Hepatocyte (in vitro differentiated cells): Measurements from ENCODE around the gene MRPL36. TPM values are rescaled to one million over a fixed set of nuclear protein-coding genes. Genes with fewer than 3 reads are reported as not detected.

Source experiments
- DNase-seq: peaks from one replicate; pipeline ENCODE4 v3.0.0-alpha.2; 2016; ENCODE audit warnings: low spot score
- H2AFZ ChIP-seq: fragments of 200-600 bp; sonication (generic); 2 replicates; pipeline ENCODE4 v1.6.0; 2016; ENCODE audit warnings: antibody characterized with exemption, mild to moderate bottlenecking
- H3K27ac ChIP-seq: fragments of 200-600 bp; sonication (generic); 2 replicates; pipeline ENCODE4 v1.5.1; 2016; ENCODE audit warnings: mild to moderate bottlenecking
- H3K27me3 ChIP-seq: fragments of 200-600 bp; sonication (generic); 2 replicates; pipeline ENCODE4 v1.6.1; 2016
- H3K36me3 ChIP-seq: fragments of 200-600 bp; sonication (generic); replicated peaks from 2 replicates; pipeline ENCODE4 v1.5.1; 2016; ENCODE audit warnings: low read depth; ENCODE audit not compliant: insufficient read depth
- H3K4me1 ChIP-seq: fragments of 200-600 bp; sonication (generic); 2 replicates; pipeline ENCODE4 v1.5.1; 2016; ENCODE audit warnings: mild to moderate bottlenecking, moderate library complexity; ENCODE audit not compliant: insufficient read depth
- H3K4me2 ChIP-seq: fragments of 200-600 bp; sonication (generic); 2 replicates; pipeline ENCODE4 v1.6.0; 2016
- H3K4me3 ChIP-seq: fragments of 200-600 bp; sonication (generic); 2 replicates; pipeline ENCODE4 v1.5.1; 2016; ENCODE audit warnings: mild to moderate bottlenecking
- H3K79me2 ChIP-seq: fragments of 200-600 bp; sonication (generic); 2 replicates; pipeline ENCODE4 v1.6.0; 2017; ENCODE audit warnings: mild to moderate bottlenecking
- H3K9me2 ChIP-seq: fragments of 200-600 bp; sonication (generic); replicated peaks from 2 replicates; pipeline ENCODE4 v1.6.0; 2017; ENCODE audit warnings: mild to moderate bottlenecking; ENCODE audit not compliant: insufficient read depth
- H3K9me3 ChIP-seq: fragments of 200-600 bp; sonication (generic); 2 replicates; pipeline ENCODE4 v1.5.1; 2016; ENCODE audit warnings: low read depth, mild to moderate bottlenecking
- H4K20me1 ChIP-seq: fragments of 200-600 bp; sonication (generic); 2 replicates; pipeline ENCODE4 v1.6.0; 2016; ENCODE audit warnings: mild to moderate bottlenecking; ENCODE audit not compliant: insufficient read depth, poor library complexity, severe bottlenecking
- EZH2 ChIP-seq: fragments of 200-600 bp; sonication (generic); IDR thresholded peaks from 2 replicates; pipeline ENCODE4 v1.6.1; 2016; ENCODE audit warnings: antibody characterized with exemption, mild to moderate bottlenecking, borderline replicate concordance
- EZH2phosphoT487 ChIP-seq: fragments of 200-600 bp; sonication (generic); IDR thresholded peaks from one replicate; pipeline ENCODE4 v1.6.1; 2018; ENCODE audit warnings: antibody characterized with exemption, mild to moderate bottlenecking, low read depth, moderate library complexity; ENCODE audit not compliant: unreplicated experiment, severe bottlenecking
- WGBS: methylation state at CpG from one replicate; pipeline ENCODE4 v1.1.6; 2016; ENCODE audit warnings: low lambda C conversion rate; ENCODE audit errors: missing lambda C conversion rate; 5-methylcytosine and 5-hydroxymethylcytosine counted together
- polyA plus RNA-seq: library from polyadenylated mRNA; unstranded; fragments of >200 nt; fragmentation: Nextera tagmentation; extraction: Ambion mirVana; gene quantifications from 2 replicates; pipeline ENCODE4 v1.2.1, GENCODE V29; 2016
- total RNA-seq: library from RNA; depleted of rRNA; stranded (reverse); fragments of >200 nt; gene quantifications from 2 replicates; pipeline ENCODE4 v1.2.3, GENCODE V29; 2014
- TF ChIP-seq, protein P1 (sequence below): fragments of 200-600 bp; sonication (generic); IDR thresholded peaks from 2 replicates; pipeline ENCODE4 v1.5.1; 2016; ENCODE audit warnings: antibody characterized with exemption, mild to moderate bottlenecking; ENCODE audit not compliant: poor library complexity

Gene MRPL36
- total RNA-seq (25.6 and 40.3 TPM in 2 replicates), polyA plus RNA-seq (96.9 and 107 TPM in 2 replicates)

- peak; percentile 98 for DNase-seq
- Histone ChIP-seq H2AFZ (peak within 1 kb of the TSS; percentile 90), H3K27ac (peak within 1 kb of the TSS; percentile 83), H3K79me2 (peaks cover 52% of the 10 kb centered on the region), H3K4me2 (peak within 1 kb of the TSS; percentile 96), H3K27me3 (no peaks in the 10 kb centered on the region), H3K9me2 (no peaks in the 10 kb centered on the region), H3K9me3 (no peaks in the 10 kb centered on the region), H3K36me3 (no peaks in the 10 kb centered on the region), H3K4me1 (peaks cover 14% of the 10 kb centered on the region), H4K20me1 (no peaks in the 10 kb centered on the region), H3K4me3 (peak within 1 kb of the TSS; percentile 92)
- TF ChIP-seq EZH2 (no peak), EZH2phosphoT487 (no peak)
- TF ChIP-seq, protein P1, sequence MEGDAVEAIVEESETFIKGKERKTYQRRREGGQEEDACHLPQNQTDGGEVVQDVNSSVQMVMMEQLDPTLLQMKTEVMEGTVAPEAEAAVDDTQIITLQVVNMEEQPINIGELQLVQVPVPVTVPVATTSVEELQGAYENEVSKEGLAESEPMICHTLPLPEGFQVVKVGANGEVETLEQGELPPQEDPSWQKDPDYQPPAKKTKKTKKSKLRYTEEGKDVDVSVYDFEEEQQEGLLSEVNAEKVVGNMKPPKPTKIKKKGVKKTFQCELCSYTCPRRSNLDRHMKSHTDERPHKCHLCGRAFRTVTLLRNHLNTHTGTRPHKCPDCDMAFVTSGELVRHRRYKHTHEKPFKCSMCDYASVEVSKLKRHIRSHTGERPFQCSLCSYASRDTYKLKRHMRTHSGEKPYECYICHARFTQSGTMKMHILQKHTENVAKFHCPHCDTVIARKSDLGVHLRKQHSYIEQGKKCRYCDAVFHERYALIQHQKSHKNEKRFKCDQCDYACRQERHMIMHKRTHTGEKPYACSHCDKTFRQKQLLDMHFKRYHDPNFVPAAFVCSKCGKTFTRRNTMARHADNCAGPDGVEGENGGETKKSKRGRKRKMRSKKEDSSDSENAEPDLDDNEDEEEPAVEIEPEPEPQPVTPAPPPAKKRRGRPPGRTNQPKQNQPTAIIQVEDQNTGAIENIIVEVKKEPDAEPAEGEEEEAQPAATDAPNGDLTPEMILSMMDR = no peak
- under 1% methylated on average over 58 of the region's 68 CpGs for WGBS
Measured at GRCh38 chr5:1799602-1800471, at the start of gene MRPL36. Gene MRPL36, minus strand, starts transcription at chr5:1799837. Its CDS starts 902 bp downstream, at chr5:1798935.

- Histone ChIP-seq H3K27me3 (peaks cover 40% of the 10 kb centered on the region), H2AFZ (no peak overlapping the region), H3K27ac (no peak overlapping the region), H3K4me2 (no peak overlapping the region), H3K9me3 (no peaks in the 10 kb centered on the region), H3K4me3 (no peak overlapping the region), H3K79me2 (no peaks in the 10 kb centered on the region), H3K36me3 (no peaks in the 10 kb centered on the region), H3K4me1 (peaks cover 4% of the 10 kb centered on the region), H4K20me1 (no peaks in the 10 kb centered on the region), H3K9me2 (no peaks in the 10 kb centered on the region)
- no peak for DNase-seq
- no peak for TF ChIP-seq EZH2phosphoT487
- no peak for TF ChIP-seq EZH2
- TF ChIP-seq, protein P1 = no peak
- 82% methylated on average over 9 of the region's 9 CpGs for WGBS
Measured at GRCh38 chr5:1847611-1848010, 48.0 kb upstream of the MRPL36 start.

DNA sequence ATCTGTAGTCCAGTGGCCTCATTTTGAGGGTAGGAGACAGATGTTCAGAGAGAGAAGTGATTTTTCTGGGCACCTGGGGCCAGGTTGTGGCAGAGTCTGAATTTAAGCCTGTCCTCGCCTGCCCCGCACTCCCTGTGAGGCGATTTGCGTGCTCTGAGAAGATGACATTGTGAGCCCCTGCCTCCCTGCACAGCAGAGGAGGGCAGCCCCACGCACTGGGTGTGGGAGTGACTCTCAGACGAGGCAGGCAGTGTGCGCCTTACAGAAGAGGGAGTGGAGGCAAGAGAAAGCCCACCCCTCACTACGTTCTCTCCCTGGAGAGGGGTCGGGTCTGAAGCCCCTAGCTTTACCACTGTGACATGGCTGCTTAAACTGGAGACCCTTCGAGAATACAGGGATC lies 47.4 kb upstream of the MRPL36 start:
- H2AFZ ChIP-seq = no peak overlapping the region
- H3K9me3 ChIP-seq = no peaks in the 10 kb centered on the region
- no peaks in the 10 kb centered on the region for H3K36me3 ChIP-seq
- DNase-seq = no peak
- no peaks in the 10 kb centered on the region for H4K20me1 ChIP-seq
- WGBS = 80% methylated on average over 10 of the region's 10 CpGs
- no peaks in the 10 kb centered on the region for H3K9me2 ChIP-seq
- H3K4me3 ChIP-seq = no peak overlapping the region
- H3K27me3 ChIP-seq = peaks cover 41% of the 10 kb centered on the region
- peaks cover 4% of the 10 kb centered on the region for H3K4me1 ChIP-seq
- H3K79me2 ChIP-seq = no peaks in the 10 kb centered on the region
- H3K27ac ChIP-seq = no peak overlapping the region
- TF ChIP-seq EZH2phosphoT487 (no peak), EZH2 (no peak)
- TF ChIP-seq, protein P1 = no peak
- H3K4me2 ChIP-seq = no peak overlapping the region
